CD14-positive monocyte (primary cell): ENCODE results near the gene SPATS2L. TPM values are rescaled to one million over a fixed set of nuclear protein-coding genes. Genes with fewer than 3 reads are reported as not detected.

Experiments used
- DNase-seq, 3 donors: peaks; one replicate each; pipeline ENCODE4 v3.0.0-alpha.2; 2011 to 2022
- H2AFZ ChIP-seq: 2 replicates; pipeline ENCODE4 v1.6.0; 2012; ENCODE audit warnings: mild to moderate bottlenecking, low read depth, low read length, inconsistent platforms; ENCODE audit not compliant: insufficient read depth, poor library complexity, severe bottlenecking
- H3K27ac ChIP-seq, 2 donors: 1 replicate in 1 of 2; 2 replicates in 1 of 2; pipeline ENCODE4 v1.5.1; 2012 to 2013; ENCODE audit warnings: low read length in 2 of 2, control low read depth in 1 of 2, inconsistent platforms in 1 of 2, low read depth in 1 of 2, mild to moderate bottlenecking in 1 of 2
- H3K27me3 ChIP-seq, 2 donors: one replicate each; pipeline versions ENCODE4 v1.6.0 to v1.6.1; 2011 to 2013; ENCODE audit warnings: low read length in 2 of 2; ENCODE audit not compliant: control insufficient read depth in 2 of 2, insufficient read depth in 2 of 2
- H3K36me3 ChIP-seq, 2 donors: replicated peaks in 1 of 2; 1 replicate in 1 of 2; 2 replicates in 1 of 2; pipeline versions ENCODE4 v1.5.1 to v1.6.1; 2012 to 2013; ENCODE audit warnings: low read length in 2 of 2, control low read depth in 1 of 2, inconsistent platforms in 1 of 2, mild to moderate bottlenecking in 1 of 2; ENCODE audit not compliant: insufficient read depth in 2 of 2, control insufficient read depth in 1 of 2
- H3K4me1 ChIP-seq, 2 donors: 1 replicate in 1 of 2; 2 replicates in 1 of 2; pipeline versions ENCODE4 v1.5.1 to v1.6.1; 2012 to 2013; ENCODE audit warnings: low read length in 2 of 2, control low read depth in 1 of 2, inconsistent platforms in 1 of 2, mild to moderate bottlenecking in 1 of 2, moderate library complexity in 1 of 2; ENCODE audit not compliant: insufficient read depth in 2 of 2, control insufficient read depth in 1 of 2
- H3K4me2 ChIP-seq: replicated peaks from 2 replicates; pipeline ENCODE3; 2012; ENCODE audit warnings: low read length, moderate library complexity, mild to moderate bottlenecking; ENCODE audit not compliant: poor library complexity, severe bottlenecking; ENCODE audit errors: extremely low read depth
- H3K4me3 ChIP-seq, 3 experiments: fragments of 200-600 bp in 1 of 3; sonication (generic) in 1 of 3; replicated peaks in 1 of 3; 1 replicate in 2 of 3; 2 replicates in 1 of 3; pipeline ENCODE4 v1.5.1; 2011 to 2013; ENCODE audit warnings: low read length in 3 of 3, mild to moderate bottlenecking in 3 of 3, control low read depth in 2 of 3, low read depth in 2 of 3, inconsistent platforms in 1 of 3, moderate library complexity in 1 of 3
- H3K79me2 ChIP-seq: 2 replicates; pipeline ENCODE4 v1.6.0; 2012; ENCODE audit warnings: mild to moderate bottlenecking, control low read depth, inconsistent platforms, low read length, moderate library complexity; ENCODE audit not compliant: insufficient read depth
- H3K9ac ChIP-seq: 2 replicates; pipeline ENCODE4 v1.6.0; 2017; ENCODE audit warnings: low read length, mild to moderate bottlenecking; ENCODE audit not compliant: insufficient read depth, poor library complexity, severe bottlenecking
- H3K9me3 ChIP-seq, 2 donors: replicated peaks in 1 of 2; 1 replicate in 1 of 2; 2 replicates in 1 of 2; pipeline versions ENCODE4 v1.5.1 to v1.6.1; 2012 to 2013; ENCODE audit warnings: low read length in 2 of 2, control low read depth in 1 of 2; ENCODE audit not compliant: control insufficient read depth in 1 of 2, insufficient read depth in 1 of 2
- H4K20me1 ChIP-seq: 2 replicates; pipeline ENCODE4 v1.6.0; 2012; ENCODE audit warnings: mild to moderate bottlenecking, low read length, control low read depth, moderate library complexity; ENCODE audit not compliant: insufficient read depth
- H3K27ac Mint-ChIP-seq, 7 donors: one replicate each; pipeline ENCODE4 v1.8.0; 2020; ENCODE audit warnings: mild to moderate bottlenecking in 7 of 7, mixed read lengths in 7 of 7, moderate library complexity in 6 of 7, inconsistent platforms in 2 of 7
- H3K27me3 Mint-ChIP-seq, 3 donors: one replicate each; pipeline ENCODE4 v1.8.0; 2021 to 2022; ENCODE audit warnings: low read depth in 3 of 3, mild to moderate bottlenecking in 3 of 3, mixed read lengths in 3 of 3, moderate library complexity in 3 of 3, inconsistent platforms in 1 of 3
- H3K36me3 Mint-ChIP-seq, 2 donors: one replicate each; pipeline ENCODE4 v1.8.0; 2020; ENCODE audit warnings: mixed read lengths in 2 of 2, inconsistent platforms in 1 of 2, mild to moderate bottlenecking in 1 of 2
- H3K4me1 Mint-ChIP-seq: one replicate; pipeline ENCODE4 v1.8.0; 2020; ENCODE audit warnings: mild to moderate bottlenecking, mixed read lengths
- H3K4me3 Mint-ChIP-seq, 2 donors: one replicate each; pipeline ENCODE4 v1.8.0; 2020; ENCODE audit warnings: mild to moderate bottlenecking in 2 of 2, mixed read lengths in 2 of 2, moderate library complexity in 1 of 2
- H3K9me3 Mint-ChIP-seq, 7 donors: one replicate each; pipeline ENCODE4 v1.8.0; 2020 to 2022; ENCODE audit warnings: mixed read lengths in 7 of 7, mild to moderate bottlenecking in 6 of 7, moderate library complexity in 6 of 7, inconsistent platforms in 2 of 7
- WGBS: methylation state at CpG from one replicate; pipeline ENCODE4 v1.1.5; 2013; ENCODE audit warnings: missing lambda C conversion rate; ENCODE audit not compliant: insufficient coverage; 5-methylcytosine and 5-hydroxymethylcytosine counted together
- intact Hi-C, 2 donors: fragments of 100-400 bp; cut with micrococcal nuclease; formaldehyde crosslinking; loops; one replicate each; pipeline versions ENCODE4 v1.15.0 to v1.15.1; 2023
- polyA plus RNA-seq, 3 donors: library from polyadenylated mRNA; depleted of rRNA in 1 of 3; unstranded in 2 of 3; stranded (reverse) in 1 of 3; fragments of 300-500 nt in 2 of 3; fragments of >200 nt in 1 of 3; fragmentation: Illumina TruSeq in 2 of 3; gene quantifications; 1 replicate in 2 of 3; 2 replicates in 1 of 3; pipeline ENCODE4 v1.2.3, GENCODE V29; 2012 to 2021
- TF ChIP-seq, protein P1 (sequence below): fragments of 200-600 bp; IDR thresholded peaks from one replicate; pipeline ENCODE4 v1.8.0; 2022; ENCODE audit warnings: antibody characterized with exemption, mild to moderate bottlenecking

Gene SPATS2L
- polyA plus RNA-seq, 3 donors: 2.7 to 5.2 (median 3.2) TPM

DNA sequence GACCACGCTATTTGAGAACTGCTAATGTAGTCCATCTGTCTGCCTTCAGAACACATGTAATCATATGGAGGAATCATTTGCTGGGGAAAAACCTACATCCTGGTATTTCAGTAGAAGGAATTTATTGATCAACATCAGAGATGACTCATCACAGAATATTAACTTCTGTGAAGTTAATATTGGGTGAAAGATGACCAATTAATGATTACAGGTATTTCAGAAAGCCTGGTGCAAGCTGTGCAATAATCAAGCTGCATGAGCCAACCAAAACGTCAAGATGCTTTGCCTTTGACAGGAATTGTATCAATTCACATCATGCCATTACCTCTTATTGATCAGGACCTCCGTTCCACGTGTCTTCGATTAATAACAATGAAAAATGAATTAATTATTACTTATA is 9.4 kb upstream of the SPATS2L start:
- no peak for DNase-seq
- Histone ChIP-seq H3K27me3 (no peaks in the 10 kb centered on the region), H3K4me3 (no peak overlapping the region), H3K9ac (no peak overlapping the region), H3K4me2 (no peak overlapping the region), H3K27ac (no peak overlapping the region), H3K79me2 (no peaks in the 10 kb centered on the region), H4K20me1 (no peaks in the 10 kb centered on the region), H3K36me3 (no peaks in the 10 kb centered on the region), H3K4me1 (no peaks in the 10 kb centered on the region), H2AFZ (no peak overlapping the region), H3K9me3 (no peaks in the 10 kb centered on the region)
- Mint-ChIP-seq H3K27ac (no peak overlapping the region), H3K36me3 (no peaks in the 10 kb centered on the region), H3K4me3 (no peak overlapping the region), H3K4me1 (no peaks in the 10 kb centered on the region), H3K27me3 (peaks cover 1 to 10% (median 2%) of the 10 kb centered on the region in 3 donors), H3K9me3 (peaks cover 0 to 5% (median 0%) of the 10 kb centered on the region in 7 donors)
- WGBS: no CpG with 5 or more reads among the region's 5 CpGs
- TF ChIP-seq, protein P1, sequence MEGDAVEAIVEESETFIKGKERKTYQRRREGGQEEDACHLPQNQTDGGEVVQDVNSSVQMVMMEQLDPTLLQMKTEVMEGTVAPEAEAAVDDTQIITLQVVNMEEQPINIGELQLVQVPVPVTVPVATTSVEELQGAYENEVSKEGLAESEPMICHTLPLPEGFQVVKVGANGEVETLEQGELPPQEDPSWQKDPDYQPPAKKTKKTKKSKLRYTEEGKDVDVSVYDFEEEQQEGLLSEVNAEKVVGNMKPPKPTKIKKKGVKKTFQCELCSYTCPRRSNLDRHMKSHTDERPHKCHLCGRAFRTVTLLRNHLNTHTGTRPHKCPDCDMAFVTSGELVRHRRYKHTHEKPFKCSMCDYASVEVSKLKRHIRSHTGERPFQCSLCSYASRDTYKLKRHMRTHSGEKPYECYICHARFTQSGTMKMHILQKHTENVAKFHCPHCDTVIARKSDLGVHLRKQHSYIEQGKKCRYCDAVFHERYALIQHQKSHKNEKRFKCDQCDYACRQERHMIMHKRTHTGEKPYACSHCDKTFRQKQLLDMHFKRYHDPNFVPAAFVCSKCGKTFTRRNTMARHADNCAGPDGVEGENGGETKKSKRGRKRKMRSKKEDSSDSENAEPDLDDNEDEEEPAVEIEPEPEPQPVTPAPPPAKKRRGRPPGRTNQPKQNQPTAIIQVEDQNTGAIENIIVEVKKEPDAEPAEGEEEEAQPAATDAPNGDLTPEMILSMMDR: no peak
- intact Hi-C loops: no loop called here

DNA sequence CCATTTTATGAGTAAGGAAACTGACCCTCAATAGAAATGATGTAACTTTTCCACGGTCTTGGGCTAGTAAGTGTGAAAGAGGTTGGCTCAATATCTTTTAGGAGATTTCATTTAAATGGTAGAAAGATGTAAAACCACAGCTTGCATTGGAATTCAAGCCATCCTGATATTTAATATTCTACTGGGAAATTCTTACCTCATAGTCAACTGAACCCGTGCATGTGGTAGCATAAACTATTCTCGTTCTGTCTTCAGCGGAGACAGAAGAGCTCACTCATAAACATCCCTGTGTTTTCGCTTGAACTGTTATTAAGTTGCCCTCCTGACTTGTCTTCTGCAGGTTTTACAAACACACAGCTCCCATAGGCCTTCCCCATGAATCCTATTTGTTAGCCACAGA is 8.5 kb upstream of the SPATS2L start:
- no peak overlapping the region for H3K4me3 ChIP-seq
- no peak overlapping the region for H3K4me2 ChIP-seq
- Mint-ChIP-seq H3K9me3 (peaks cover 0 to 5% (median 0%) of the 10 kb centered on the region in 7 donors), H3K27ac (no peak overlapping the region), H3K36me3 (no peaks in the 10 kb centered on the region), H3K4me3 (no peak overlapping the region), H3K27me3 (peaks cover 1 to 10% (median 2%) of the 10 kb centered on the region in 3 donors), H3K4me1 (no peaks in the 10 kb centered on the region)
- intact Hi-C loops: no loop called here
- no peaks in the 10 kb centered on the region for H3K79me2 ChIP-seq
- no peak overlapping the region for H3K9ac ChIP-seq
- no peaks in the 10 kb centered on the region for H3K27me3 ChIP-seq
- H3K9me3 ChIP-seq: no peaks in the 10 kb centered on the region
- H4K20me1 ChIP-seq: no peaks in the 10 kb centered on the region
- no peak overlapping the region for H3K27ac ChIP-seq
- no peaks in the 10 kb centered on the region for H3K4me1 ChIP-seq
- no peaks in the 10 kb centered on the region for H3K36me3 ChIP-seq
- DNase-seq: no peak
- TF ChIP-seq, protein P1: no peak
- 100% methylated on average over 4 of the region's 5 CpGs for WGBS
- H2AFZ ChIP-seq: no peak overlapping the region
